HG03064 (cell line): Measurements from ENCODE around the gene ZFAND3.
"Not testable (repeated sequence)": the region's sequence is repeated elsewhere in the genome, so short reads cannot be mapped to it uniquely, and the experiment has no call there.

Source experiments
- ATAC-seq: cut with Tn5 transposase; IDR thresholded peaks from one replicate; pipeline ENCODE4 v1.9.1; 2021; ENCODE audit warnings: low read depth; ENCODE audit not compliant: unreplicated experiment

The ZFAND3 gene

DNA sequence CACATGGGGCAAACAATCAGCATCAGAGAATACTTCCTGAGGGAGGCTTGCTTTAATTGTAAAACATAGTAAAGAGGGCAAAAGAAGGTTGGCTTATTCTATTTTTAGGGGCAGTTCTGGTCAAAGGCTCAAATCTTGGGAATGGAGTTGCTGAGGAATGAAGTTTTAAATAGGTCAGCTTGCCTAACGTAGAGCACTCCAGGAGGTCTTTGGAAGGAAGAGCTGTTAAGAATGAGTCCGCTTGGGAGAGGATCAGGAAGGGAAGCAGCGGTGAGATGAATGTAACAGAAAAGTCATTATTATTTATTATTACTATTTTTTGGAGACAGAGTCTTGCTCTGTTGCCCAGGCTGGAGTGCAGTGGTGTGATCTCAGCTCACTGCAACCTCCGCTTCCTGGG is 108.7 kb downstream of the ZFAND3 start:
- no peak for ATAC-seq

- ATAC-seq = no peak
Measured at GRCh38 chr6:37930288-37930971, 110.9 kb downstream of the ZFAND3 start.

GRCh38 chr6:37931066-37931465 is 111.5 kb downstream of the ZFAND3 start:
- ATAC-seq = no peak

- no peak for ATAC-seq
Measured at GRCh38 chr6:37934276-37934675, 114.7 kb downstream of the ZFAND3 start.

DNA sequence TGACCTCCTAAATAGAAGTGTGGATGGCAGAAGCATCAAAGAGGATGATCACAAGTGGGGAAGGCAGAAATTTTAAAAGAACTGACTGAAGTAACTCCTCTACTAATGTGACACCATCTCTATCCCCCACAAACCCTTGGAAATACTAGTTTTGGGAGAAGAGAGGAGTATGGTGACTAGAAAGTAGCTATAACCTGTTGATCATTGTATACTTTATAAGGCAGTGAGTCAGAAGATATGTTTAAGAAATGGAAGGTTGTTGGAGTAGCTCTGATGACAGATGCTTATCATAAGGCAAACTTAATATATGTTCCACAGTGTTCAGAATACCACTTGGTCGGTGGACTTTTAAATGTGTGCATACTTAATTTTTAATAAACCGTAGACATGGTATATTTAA is 116.6 kb downstream of the ZFAND3 start:
- ATAC-seq = no peak

- ATAC-seq = no peak
Measured at GRCh38 chr6:37936906-37937305, 117.4 kb downstream of the ZFAND3 start.

DNA sequence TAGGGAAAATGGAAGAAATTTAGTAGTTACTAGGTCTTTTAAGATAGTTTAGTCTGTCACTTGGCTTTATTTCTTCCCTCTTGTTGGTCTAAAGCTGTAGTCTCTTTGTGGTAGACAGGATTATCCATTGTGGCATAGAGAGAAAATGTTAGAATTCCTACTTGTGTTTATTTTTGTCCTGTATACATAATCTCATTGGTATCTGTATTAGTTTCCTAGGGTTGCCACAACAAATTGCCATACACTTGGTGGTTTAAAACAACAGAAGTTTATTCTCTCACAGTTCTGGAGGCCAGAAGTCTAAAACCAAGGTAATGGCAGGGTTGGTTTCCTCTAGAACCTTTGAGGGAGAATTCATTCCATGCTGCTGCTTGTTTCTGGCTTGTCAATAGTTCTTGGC is 119.4 kb downstream of the ZFAND3 start:
- no peak for ATAC-seq

DNA sequence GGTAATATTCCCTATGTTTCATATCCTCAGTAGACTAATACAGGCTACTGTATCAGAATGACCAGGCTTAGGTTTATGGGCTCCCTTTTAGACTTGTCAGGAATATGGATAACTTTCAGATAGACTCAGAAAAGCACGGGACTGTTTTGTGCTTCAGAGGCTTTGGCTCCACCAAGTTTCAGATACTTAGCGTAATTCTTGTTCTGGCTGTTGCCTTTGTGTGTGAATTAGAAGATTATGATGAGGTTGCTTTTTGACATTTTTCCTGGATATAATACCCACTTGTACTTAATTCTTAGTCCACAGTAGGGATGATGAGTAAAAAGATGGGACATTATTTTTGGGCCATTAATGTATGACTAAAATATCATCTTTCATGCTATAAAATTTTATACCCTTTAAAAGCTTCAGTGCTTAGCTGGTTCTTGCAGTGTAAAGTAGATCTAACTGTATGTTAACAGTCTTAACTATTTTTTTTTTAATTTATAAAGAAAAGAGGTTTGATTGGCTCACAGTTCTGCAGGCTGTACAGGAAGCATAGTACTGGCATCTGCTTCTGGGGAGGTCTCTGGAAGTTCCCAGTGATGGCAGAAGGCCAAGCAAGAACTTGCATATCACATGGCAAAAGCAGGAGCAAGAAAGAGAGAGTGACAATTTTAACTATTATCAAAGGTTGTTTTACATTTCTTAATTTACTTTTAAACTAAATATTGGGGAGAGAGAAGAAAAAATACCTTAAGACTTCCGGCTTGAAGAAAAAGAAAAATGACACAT is 120.7 kb downstream of the ZFAND3 start:
- ATAC-seq = no peak

- ATAC-seq = no peak
Measured at GRCh38 chr6:37941871-37942270, 122.3 kb downstream of the ZFAND3 start.

- ATAC-seq = no peak
Measured at GRCh38 chr6:37942606-37943376, 123.3 kb downstream of the ZFAND3 start.

DNA sequence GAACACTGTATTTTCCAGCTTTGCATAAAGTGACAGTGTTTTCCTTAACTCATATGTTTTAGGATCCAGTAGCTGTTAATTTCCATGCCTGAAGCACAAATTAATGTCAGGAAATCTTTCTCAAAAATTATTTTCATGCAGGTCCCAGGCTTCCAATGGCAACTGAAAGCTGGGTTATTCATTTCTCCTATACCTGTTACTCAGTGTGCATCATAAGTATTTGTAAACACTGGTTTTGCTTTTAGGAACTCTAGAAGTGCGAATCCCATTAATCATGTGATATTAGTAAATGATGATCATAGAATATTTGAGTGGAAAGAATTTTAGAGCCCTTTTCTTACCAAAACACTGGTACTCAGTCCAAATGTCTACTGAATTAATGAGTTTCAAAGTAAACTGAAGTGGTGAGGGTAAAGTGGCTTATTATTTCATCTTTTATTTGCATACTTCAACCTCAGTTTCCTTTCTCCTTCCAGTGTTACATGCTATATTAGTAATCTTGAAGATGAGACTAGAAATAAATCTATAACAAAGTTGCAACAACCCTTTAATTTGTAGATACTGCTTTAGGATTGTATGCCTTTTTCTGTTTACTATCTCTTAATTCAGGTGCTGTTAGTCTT is 124.0 kb downstream of the ZFAND3 start:
- no peak for ATAC-seq

- ATAC-seq = no peak
Measured at GRCh38 chr6:37946057-37946456, 126.5 kb downstream of the ZFAND3 start.

DNA sequence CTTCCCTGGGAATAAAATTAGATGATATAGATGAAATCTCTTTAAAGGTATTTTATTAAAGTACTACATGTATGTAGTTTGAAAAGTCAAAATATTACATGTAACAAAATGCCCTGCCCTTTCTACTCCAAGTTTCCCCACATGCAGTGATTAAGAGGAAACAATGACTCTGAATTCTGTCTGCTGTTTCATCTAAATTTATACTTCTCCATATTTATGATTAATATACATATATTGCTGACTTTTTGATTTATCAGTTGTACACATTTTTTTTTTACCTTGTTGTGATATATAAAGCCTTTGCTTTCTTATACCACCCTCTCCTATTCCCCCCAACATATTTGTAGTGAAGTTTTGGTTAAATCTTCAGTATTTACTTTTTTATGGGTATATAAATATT is 127.9 kb downstream of the ZFAND3 start:
- ATAC-seq = no peak

DNA sequence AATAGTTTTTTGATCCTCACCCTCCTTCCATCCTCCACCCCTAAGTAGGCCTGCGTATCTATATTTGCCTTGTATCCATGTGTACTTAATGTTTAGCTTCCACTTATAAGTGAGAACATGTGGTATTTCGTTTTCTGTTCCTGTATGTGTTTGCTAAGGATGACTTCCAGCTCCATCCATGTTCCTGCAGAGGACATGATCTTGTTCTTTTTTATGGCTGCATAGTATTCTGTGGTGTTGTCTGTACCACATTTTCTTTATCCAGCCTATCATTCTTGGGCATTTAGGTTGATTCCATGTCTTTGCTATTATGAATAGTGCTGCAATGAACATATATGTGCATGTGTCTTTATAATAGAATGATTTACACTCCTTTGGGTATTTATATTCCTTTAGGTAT is 129.1 kb downstream of the ZFAND3 start:
- ATAC-seq = not testable (repeated sequence)

DNA sequence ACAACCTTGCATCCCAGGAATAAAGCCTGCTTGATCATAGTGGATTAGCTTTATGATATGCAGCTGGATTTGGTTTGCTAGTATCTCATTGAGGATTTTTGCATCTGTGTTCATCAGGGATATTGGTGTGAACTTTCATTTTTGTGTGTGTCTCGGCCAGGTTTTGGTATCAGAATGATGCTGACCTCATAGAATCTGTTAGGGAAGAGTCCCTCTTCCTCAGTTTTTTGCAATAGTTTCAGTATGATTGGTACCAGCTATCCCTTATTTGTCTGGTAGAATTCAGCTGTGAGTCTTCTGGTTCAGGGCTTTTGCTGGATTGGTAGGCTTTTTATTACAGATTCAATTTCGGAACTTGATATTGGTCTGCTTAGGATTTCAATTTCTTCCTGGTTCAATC is 132.5 kb downstream of the ZFAND3 start:
- ATAC-seq = no peak

GRCh38 chr6:37954791-37955190 is 135.3 kb downstream of the ZFAND3 start:
- no peak for ATAC-seq

DNA sequence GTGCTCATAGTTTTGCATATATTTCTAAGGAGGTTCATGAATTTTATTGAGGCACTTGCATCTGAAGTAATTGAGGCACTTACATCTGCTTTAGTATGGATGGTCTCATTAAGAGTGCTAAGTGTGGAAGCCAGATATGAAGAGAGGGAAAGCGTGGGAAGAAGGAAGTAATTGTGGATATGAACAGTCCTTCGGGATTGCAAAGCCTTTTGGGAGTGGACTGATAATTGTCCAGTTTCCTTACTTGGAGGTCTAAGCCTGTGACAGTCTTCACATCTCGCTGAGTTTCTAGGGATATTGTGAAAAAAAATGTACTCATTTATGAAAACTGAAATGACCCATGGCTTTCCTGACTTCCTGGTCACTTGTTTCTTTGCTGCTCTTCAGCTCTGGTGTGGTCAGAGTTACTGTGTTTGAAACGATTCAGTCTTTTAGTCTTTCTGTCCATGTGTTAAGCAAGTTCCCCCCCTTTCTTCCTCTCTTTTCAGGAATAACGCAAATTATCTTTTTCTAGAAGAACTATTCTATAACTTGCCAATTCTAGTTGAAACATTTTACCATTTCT is 137.3 kb downstream of the ZFAND3 start:
- ATAC-seq = no peak

DNA sequence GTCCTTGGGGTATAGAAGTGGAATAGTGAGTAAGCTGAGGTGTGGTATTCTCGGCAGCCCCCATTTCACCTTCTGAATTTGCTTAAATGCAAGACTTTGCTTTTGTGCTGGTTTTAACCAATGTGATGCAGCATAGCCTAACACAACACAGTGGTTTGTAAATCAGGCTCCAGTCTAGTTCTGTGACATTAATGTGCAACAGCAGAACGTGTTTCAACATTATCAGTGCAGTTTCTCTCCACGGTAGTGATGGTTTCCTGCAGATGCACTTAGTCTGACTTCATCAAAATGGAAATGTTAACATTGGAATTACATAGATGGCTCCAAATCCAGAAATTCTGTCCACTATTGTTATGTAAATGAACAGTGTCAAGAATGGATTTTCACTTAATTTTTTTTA is 139.5 kb downstream of the ZFAND3 start:
- no peak for ATAC-seq

DNA sequence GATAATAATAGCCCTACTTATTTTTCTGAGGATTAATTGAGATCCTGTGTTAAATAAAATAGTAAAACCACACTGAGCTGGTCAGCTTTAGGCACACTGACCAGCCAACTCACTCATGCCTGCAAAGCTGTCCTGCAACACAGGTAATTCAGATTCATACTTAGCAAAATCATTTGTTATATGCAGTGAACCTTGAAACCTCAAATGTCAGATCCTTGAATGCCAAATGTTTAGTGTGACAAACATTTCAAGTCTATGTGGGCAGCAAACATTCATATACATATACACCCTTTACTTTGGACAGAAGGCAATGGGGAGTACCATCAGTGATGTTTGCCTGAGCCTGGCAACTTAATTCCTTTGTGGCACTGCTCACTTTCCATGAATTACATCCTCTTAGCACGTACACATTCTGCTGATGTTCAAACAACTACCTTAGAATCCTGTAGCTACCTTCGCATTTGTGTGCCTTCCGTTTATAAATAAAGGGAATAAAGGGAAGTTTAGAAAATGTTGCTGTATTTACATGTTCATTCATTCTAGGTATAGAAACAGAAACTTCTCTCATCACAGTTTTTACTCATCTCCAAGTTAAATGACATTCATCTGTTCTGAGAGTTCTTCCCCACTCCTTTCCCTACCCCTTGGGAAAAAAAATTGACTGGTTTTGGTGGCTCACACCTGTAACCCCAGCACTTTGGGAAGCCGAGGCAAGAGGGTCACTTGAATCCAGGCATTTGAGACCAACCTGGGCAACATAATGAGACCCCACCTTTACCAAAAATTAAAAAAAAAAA is 140.8 kb downstream of the ZFAND3 start:
- no peak for ATAC-seq
